Measurements from ENCODE around the gene DPP7. TPM values are rescaled to one million over a fixed set of nuclear protein-coding genes. Genes with fewer than 3 reads are reported as not detected.
A peak's percentile ranks its signal among the peaks of the same experiment; 100 is the strongest.

Gene DPP7
- total RNA-seq, 1 experiment from 2014 or later, result 230 TPM

- CTCF ChIA-PET, result no interaction called here
- TF ChIP-seq CTCF (IDR thresholded peaks at IDR 0.05; ENCODE audit: insufficient read depth in 1 of 2, low read depth in 1 of 2, low read length in 1 of 2, severe bottlenecking in 1 of 2, unreplicated experiment in 1 of 2), result no peak
- no peaks in the 10 kb centered on the region; the same call in none of the 2 replicates for H3K27me3 ChIP-seq (replicated peaks; ENCODE audit: control insufficient read depth, insufficient read depth, low read length)
- no peaks in the 10 kb centered on the region for H3K4me1 Mint-ChIP-seq (ENCODE audit: low read depth, unreplicated experiment)
- no peaks in the 10 kb centered on the region for H3K9me3 Mint-ChIP-seq (ENCODE audit: unreplicated experiment)
- DNase-seq, result no peak
- H3K9me3 ChIP-seq, result no peaks in the 10 kb centered on the region
- H3K4me1 ChIP-seq, result no peaks in the 10 kb centered on the region
- H3K36me3 ChIP-seq (ENCODE audit: control insufficient read depth, insufficient read depth, low read length), result no peaks in the 10 kb centered on the region
- no TSS peak for BruUV-seq (replicated peaks)
- peaks cover 12% of the 10 kb centered on the region for H3K27me3 Mint-ChIP-seq (ENCODE audit: insufficient read depth, unreplicated experiment)
- POLR2A ChIA-PET, result no interaction called here
- H3K4me3 Mint-ChIP-seq (ENCODE audit: unreplicated experiment), result peak overlapping the region; percentile 31
- H3K36me3 Mint-ChIP-seq (ENCODE audit: insufficient read depth, unreplicated experiment), result no peaks in the 10 kb centered on the region
- H3K4me3 ChIP-seq (ENCODE audit: low read depth, low read length), result no peak overlapping the region
- no peak overlapping the region for H3K27ac Mint-ChIP-seq (ENCODE audit: unreplicated experiment)
- intact Hi-C loops (cut with micrococcal nuclease; ENCODE audit: unreplicated experiment), result no loop called here
These were observed 46.4 kb upstream of the DPP7 start for GRCh38 chr9:137160716-137161557.

DNA sequence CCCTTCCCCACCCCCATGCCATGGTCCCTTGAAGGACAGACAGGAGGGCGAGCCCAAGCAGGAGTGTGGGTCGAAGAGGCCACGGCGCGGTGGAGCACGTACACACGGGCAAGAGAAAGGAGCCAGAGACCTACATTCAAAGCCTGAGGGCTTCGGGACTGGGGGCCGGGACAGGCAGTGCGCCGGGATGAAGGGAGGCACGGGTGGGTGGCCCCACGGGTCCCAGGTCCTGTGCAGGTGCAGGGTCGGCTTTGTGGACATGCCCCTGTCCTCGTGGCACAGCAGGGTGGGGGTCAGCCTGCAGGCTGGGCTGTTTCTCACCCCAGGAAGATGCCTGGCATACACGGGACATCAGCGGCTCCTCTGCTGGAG lies 45.5 kb upstream of the DPP7 start:
- CTCF ChIA-PET, result no interaction called here

More for the DNA sequence above, 45.5 kb upstream of the DPP7 start:
- H3K4me1 ChIP-seq, result no peaks in the 10 kb centered on the region
- no peaks in the 10 kb centered on the region for H3K36me3 Mint-ChIP-seq (ENCODE audit: insufficient read depth, unreplicated experiment)
- no peaks in the 10 kb centered on the region for H3K9me3 Mint-ChIP-seq (ENCODE audit: unreplicated experiment)
- no peak for TF ChIP-seq CTCF (IDR thresholded peaks at IDR 0.05; ENCODE audit: insufficient read depth in 1 of 2, low read depth in 1 of 2, low read length in 1 of 2, severe bottlenecking in 1 of 2, unreplicated experiment in 1 of 2)
- no peaks in the 10 kb centered on the region for H3K36me3 ChIP-seq (ENCODE audit: control insufficient read depth, insufficient read depth, low read length)
- no peaks in the 10 kb centered on the region; the same call in none of the 2 replicates for H3K27me3 ChIP-seq (replicated peaks; ENCODE audit: control insufficient read depth, insufficient read depth, low read length)
- no peak overlapping the region for H3K4me3 ChIP-seq (ENCODE audit: low read depth, low read length)
- no peak overlapping the region for H3K27ac Mint-ChIP-seq (ENCODE audit: unreplicated experiment)
- intact Hi-C loops (cut with micrococcal nuclease; ENCODE audit: unreplicated experiment), result no loop called here
- no peak for DNase-seq
- H3K9me3 ChIP-seq, result no peaks in the 10 kb centered on the region
- H3K4me3 Mint-ChIP-seq (ENCODE audit: unreplicated experiment), result no peak overlapping the region
- BruUV-seq (replicated peaks), result no TSS peak
- POLR2A ChIA-PET, result no interaction called here
- no peaks in the 10 kb centered on the region for H3K4me1 Mint-ChIP-seq (ENCODE audit: low read depth, unreplicated experiment)
- peaks cover 12% of the 10 kb centered on the region for H3K27me3 Mint-ChIP-seq (ENCODE audit: insufficient read depth, unreplicated experiment)

Measured in Caco-2 (cell line).